KBM-7 (cell line): ENCODE data around the gene NT5DC1.
A peak's percentile ranks its signal among the peaks of the same experiment; 100 is the strongest.
"Not testable (repeated sequence)": the region's sequence is repeated elsewhere in the genome, so short reads cannot be mapped to it uniquely, and the experiment has no call there.

Source experiments
- DNase-seq: peaks from one replicate; pipeline ENCODE4 v3.0.0-alpha.2; 2015
- in situ Hi-C: fragments of 300-500 bp; cut with MboI; formaldehyde crosslinking; loops from 2 replicates; pipeline ENCODE4 v1.14.3; 2020; ENCODE audit warnings: low sequenced_read_pairs, low pct_unique_long_range_greater_than_20kb, mixed read lengths

Gene NT5DC1

GRCh38 chr6:116087437-116088027 lies 13.1 kb upstream of the NT5DC1 start:
- no peak for DNase-seq
- in situ Hi-C loops = no loop called here

- in situ Hi-C loops = no loop called here
- no peak for DNase-seq
These were observed 11.7 kb upstream of the NT5DC1 start for GRCh38 chr6:116088946-116089345.

GRCh38 chr6:116090251-116090650 lies 10.4 kb upstream of the NT5DC1 start:
- DNase-seq = no peak
- in situ Hi-C loops = no loop called here

GRCh38 chr6:116094041-116094440 lies 6.6 kb upstream of the NT5DC1 start:
- in situ Hi-C loops = no loop called here
- no peak for DNase-seq

- DNase-seq, in situ Hi-C loops: not testable (repeated sequence)
These were observed 4.4 kb upstream of the NT5DC1 start for GRCh38 chr6:116096048-116096759.

- no peak for DNase-seq
- in situ Hi-C loops = no loop called here
These were observed 3.5 kb upstream of the NT5DC1 start for GRCh38 chr6:116096979-116097816.

GRCh38 chr6:116099036-116099435 lies 1.6 kb upstream of the NT5DC1 start:
- in situ Hi-C loops = no loop called here
- no peak for DNase-seq

- no peak for DNase-seq
- in situ Hi-C loops = no loop called here
These were observed 657 bp downstream of the NT5DC1 start for GRCh38 chr6:116101302-116101718.

GRCh38 chr6:116101790-116102189 lies 1.1 kb downstream of the NT5DC1 start:
- DNase-seq = no peak
- in situ Hi-C loops = no loop called here

- in situ Hi-C loops = no loop called here
- peak; percentile 14 for DNase-seq
These were observed 2.2 kb downstream of the NT5DC1 start for GRCh38 chr6:116102873-116103272.

GRCh38 chr6:116104636-116105035 lies 4.0 kb downstream of the NT5DC1 start:
- in situ Hi-C loops = no loop called here

GRCh38 chr6:116105247-116105646 lies 4.6 kb downstream of the NT5DC1 start:
- DNase-seq = no peak

More at GRCh38 chr6:116104636-116105035, 4.0 kb downstream of the NT5DC1 start:
- no peak for DNase-seq

GRCh38 chr6:116106146-116106545 lies 5.5 kb downstream of the NT5DC1 start:
- in situ Hi-C loops = no loop called here
- no peak for DNase-seq

More at GRCh38 chr6:116105247-116105646, 4.6 kb downstream of the NT5DC1 start:
- in situ Hi-C loops = no loop called here

- in situ Hi-C loops = no loop called here
- no peak for DNase-seq
These were observed 8.2 kb downstream of the NT5DC1 start for GRCh38 chr6:116108836-116109235.

GRCh38 chr6:116111552-116112528 lies 11.2 kb downstream of the NT5DC1 start:
- DNase-seq = peak; percentile 39
- in situ Hi-C loops = no loop called here

GRCh38 chr6:116113386-116113785 lies 12.7 kb downstream of the NT5DC1 start:
- in situ Hi-C loops = no loop called here
- DNase-seq = no peak

GRCh38 chr6:116115781-116116180 lies 15.1 kb downstream of the NT5DC1 start:
- peak; percentile 18 for DNase-seq
- in situ Hi-C loops = no loop called here

- DNase-seq = no peak
- in situ Hi-C loops = no loop called here
These were observed 18.0 kb downstream of the NT5DC1 start for GRCh38 chr6:116118608-116119007.

- DNase-seq = no peak
- in situ Hi-C loops = no loop called here
These were observed 19.8 kb downstream of the NT5DC1 start for GRCh38 chr6:116120430-116120829.
